Stromal cell of bone marrow (primary cell): Measurements from ENCODE around the gene GRK5.
"Not testable (repeated sequence)": the region's sequence is repeated elsewhere in the genome, so short reads cannot be mapped to it uniquely, and the experiment has no call there.

ENCODE experiments used
- DNase-seq: peaks from one replicate; pipeline ENCODE4 v3.0.0-alpha.2; 2012; ENCODE audit warnings: low read depth

GRK5 gene

GRCh38 chr10:119250641-119251314 lies 43.4 kb downstream of the GRK5 start:
- peak; percentile 54 for DNase-seq

- no peak for DNase-seq
These were observed 43.9 kb downstream of the GRK5 start for GRCh38 chr10:119251315-119251708.

- DNase-seq, result no peak
These were observed 44.7 kb downstream of the GRK5 start for GRCh38 chr10:119252051-119252465.

- DNase-seq, result no peak
These were observed 45.2 kb downstream of the GRK5 start for GRCh38 chr10:119252470-119253151.

GRCh38 chr10:119253433-119254174 lies 46.2 kb downstream of the GRK5 start:
- peak; percentile 93 for DNase-seq

GRCh38 chr10:119254335-119254734 lies 47.0 kb downstream of the GRK5 start:
- no peak for DNase-seq

- no peak for DNase-seq
These were observed 48.7 kb downstream of the GRK5 start for GRCh38 chr10:119256030-119256429.

- no peak for DNase-seq
These were observed 49.5 kb downstream of the GRK5 start for GRCh38 chr10:119256897-119257296.

- no peak for DNase-seq
These were observed 50.6 kb downstream of the GRK5 start for GRCh38 chr10:119257899-119258419.

GRCh38 chr10:119259345-119259744 lies 52.0 kb downstream of the GRK5 start:
- DNase-seq, result no peak

- DNase-seq, result not testable (repeated sequence)
These were observed 53.6 kb downstream of the GRK5 start for GRCh38 chr10:119261016-119261415.

- DNase-seq, result no peak
These were observed 56.7 kb downstream of the GRK5 start for GRCh38 chr10:119263951-119264617.

GRCh38 chr10:119265691-119266090 lies 58.3 kb downstream of the GRK5 start:
- DNase-seq, result no peak

- DNase-seq, result no peak
These were observed 60.0 kb downstream of the GRK5 start for GRCh38 chr10:119267384-119267783.

GRCh38 chr10:119268428-119268827 lies 61.1 kb downstream of the GRK5 start:
- no peak for DNase-seq

- DNase-seq, result no peak
These were observed 61.6 kb downstream of the GRK5 start for GRCh38 chr10:119268871-119269506.

GRCh38 chr10:119269737-119270136 lies 62.4 kb downstream of the GRK5 start:
- no peak for DNase-seq

GRCh38 chr10:119270762-119271366 lies 63.5 kb downstream of the GRK5 start:
- no peak for DNase-seq

- DNase-seq, result not testable (repeated sequence)
These were observed 65.0 kb downstream of the GRK5 start for GRCh38 chr10:119272338-119272734.

GRCh38 chr10:119272736-119273135 lies 65.4 kb downstream of the GRK5 start:
- DNase-seq, result no peak

- no peak for DNase-seq
These were observed 66.0 kb downstream of the GRK5 start for GRCh38 chr10:119273413-119273812.
